Aorta (tissue), 4 donors: ENCODE data around the gene IL17RD. TPM values are rescaled to one million over a fixed set of nuclear protein-coding genes. Genes with fewer than 3 reads are reported as not detected.

ENCODE experiments used
- polyA plus RNA-seq, 2 donors: library from polyadenylated mRNA; stranded (reverse); fragments of 200-250 nt; gene quantifications; one replicate each; pipeline ENCODE4 v1.2.3, GENCODE V29; 2013
- total RNA-seq, 2 donors: library from RNA; stranded (reverse); fragmentation: NEBNext Ultra II Directional; extraction: Animal tissue kit (Norgen Biotek cat#: 25700); gene quantifications; one replicate each; pipeline ENCODE4 v1.2.1, GENCODE V29; 2021
- donor health status: healthy with polysubstance abuse.
- donor health status: Bipolar disorder and iron deficiency.
- donor health status: DM: no; HTN: no; CAD: no.
- donor health status: DM: yes; HTN: yes; CAD: no.

IL17RD gene
- total and polyA plus RNA-seq, 4 donors, result 0.63 to 17.0 (median 2.5) TPM

Other genes with a start within 250 kb of the IL17RD start
- not detected for gene SPATA12, start 104.7 kb downstream of the IL17RD start, total RNA-seq
- gene SPATA12, start 104.7 kb downstream of the IL17RD start, polyA plus RNA-seq, result not detected
- gene HESX1, start 34.6 kb upstream of the IL17RD start, total RNA-seq, result 1 to 10 TPM in 1 of 2 donors, under 1 TPM in 1; 0.36 to 1.9 TPM
- gene HESX1, start 34.6 kb upstream of the IL17RD start, polyA plus RNA-seq, result 1 to 10 TPM in 1 of 2 donors, under 1 TPM in 1; 0.95 to 1.8 TPM
- gene APPL1, start 62.4 kb upstream of the IL17RD start, total RNA-seq, result 10 to 100 TPM; 40.6 to 54.7 TPM
- gene APPL1, start 62.4 kb upstream of the IL17RD start, polyA plus RNA-seq, result 10 to 100 TPM; 13.1 to 13.4 TPM
- not detected for gene ASB14, start 127.3 kb upstream of the IL17RD start, total RNA-seq
- under 1 TPM in 1 of 2 donors, not detected in 1; 0.08 TPM for gene ASB14, start 127.3 kb upstream of the IL17RD start, polyA plus RNA-seq